HEK293 (cell line): ENCODE measurements around the gene HLA-A.

Experiments used
- CTCF ChIA-PET: fragments of 350-600 bp; formaldehyde crosslinking; extraction: SDS; loops from one replicate; lab custom pipeline; 2021; ENCODE audit warnings: antibody characterized with exemption; lab: Yijun Ruan, JAX
- POLR2A ChIA-PET: fragments of 300-600 bp; formaldehyde crosslinking; extraction: SDS; loops from one replicate; lab custom pipeline; 2020; ENCODE audit warnings: antibody characterized with exemption, inconsistent platforms; lab: Yijun Ruan, JAX
- H3K27ac ChIP-seq: fragments of 200-500 bp; sonication (Bioruptor generic); 2 replicates; pipeline ENCODE4 v1.5.1; 2014; ENCODE audit warnings: low read depth, low read length, control low read depth, inconsistent platforms; ENCODE audit errors: extremely low read depth
- H3K36me3 ChIP-seq, 2 experiments: fragments of 200-500 bp in 1 of 2; sonication (Bioruptor generic) in 1 of 2; 1 replicate in 1 of 2; 2 replicates in 1 of 2; pipeline ENCODE4 v1.5.1; 2014 to 2017; ENCODE audit warnings: inconsistent platforms in 2 of 2, low read length in 2 of 2; ENCODE audit not compliant: control insufficient read depth in 2 of 2, insufficient read depth in 1 of 2
- H3K4me1 ChIP-seq: fragments of 200-500 bp; sonication (Bioruptor generic); 2 replicates; pipeline ENCODE4 v1.5.1; 2014; ENCODE audit warnings: mild to moderate bottlenecking, low read length, inconsistent platforms; ENCODE audit not compliant: control insufficient read depth, insufficient read depth
- H3K4me3 ChIP-seq: 2 replicates; pipeline ENCODE4 v1.5.1; 2011; ENCODE audit warnings: low read depth, mild to moderate bottlenecking, control low read depth, low read length, moderate library complexity
- H3K9me3 ChIP-seq: fragments of 200-500 bp; sonication (Bioruptor generic); 2 replicates; pipeline ENCODE4 v1.5.1; 2014; ENCODE audit warnings: low read depth, low read length, inconsistent platforms; ENCODE audit not compliant: control insufficient read depth, insufficient read depth
- BCL6B ChIP-seq: fragments of 450-650 bp; formaldehyde crosslinking; IDR thresholded peaks from 2 replicates; pipeline ENCODE4 v1.5.1; 2017; ENCODE audit warnings: missing biosample characterization, missing genetic modification characterization
- GFI1B ChIP-seq: fragments of 450-650 bp; formaldehyde crosslinking; IDR thresholded peaks from 2 replicates; pipeline ENCODE4 v1.5.1; 2016; ENCODE audit warnings: missing biosample characterization, missing genetic modification characterization
- HOXA7 ChIP-seq: sonication (generic); formaldehyde crosslinking; IDR thresholded peaks from 2 replicates; pipeline ENCODE4 v1.8.1; 2022; ENCODE audit warnings: missing genetic modification reagents, borderline replicate concordance
- HOXC10 ChIP-seq: sonication (generic); formaldehyde crosslinking; IDR thresholded peaks from 2 replicates; pipeline ENCODE4 v1.8.1; 2023; ENCODE audit warnings: mild to moderate bottlenecking, missing genetic modification reagents
- HOXD13 ChIP-seq: sonication (generic); formaldehyde crosslinking; IDR thresholded peaks from 2 replicates; pipeline ENCODE4 v1.8.0; 2022; ENCODE audit warnings: missing genetic modification reagents, borderline replicate concordance
- KLF7 ChIP-seq: fragments of 450-650 bp; formaldehyde crosslinking; IDR thresholded peaks from 2 replicates; pipeline ENCODE4 v1.5.1; 2016; ENCODE audit warnings: missing biosample characterization, missing genetic modification characterization, borderline replicate concordance
- SP2 ChIP-seq: fragments of 450-650 bp; formaldehyde crosslinking; IDR thresholded peaks from 2 replicates; pipeline ENCODE4 v1.5.1; 2016; ENCODE audit warnings: missing biosample characterization, missing genetic modification characterization
- TCF7L2 ChIP-seq: IDR thresholded peaks from 2 replicates; pipeline ENCODE4 v1.6.1; 2011; ENCODE audit warnings: low read depth, mild to moderate bottlenecking, inconsistent platforms, low read length, moderate library complexity, borderline replicate concordance
- YY1 ChIP-seq: fragments of 450-650 bp; formaldehyde crosslinking; IDR thresholded peaks from 2 replicates; pipeline ENCODE4 v1.5.1; 2018; ENCODE audit warnings: missing biosample characterization, missing genetic modification characterization
- ZFP41 ChIP-seq: fragments of 450-650 bp; formaldehyde crosslinking; IDR thresholded peaks from 2 replicates; pipeline ENCODE4 v1.5.1; 2016; ENCODE audit warnings: missing biosample characterization, missing genetic modification characterization, borderline replicate concordance
- ZNF184 ChIP-seq: fragments of 450-650 bp; IDR thresholded peaks from 2 replicates; pipeline ENCODE4 v1.5.1; 2018; ENCODE audit warnings: missing biosample characterization, mild to moderate bottlenecking, missing genetic modification characterization
- ZNF248 ChIP-seq: fragments of 450-650 bp; formaldehyde crosslinking; IDR thresholded peaks from 2 replicates; pipeline ENCODE4 v1.5.1; 2017; ENCODE audit warnings: missing biosample characterization, missing genetic modification characterization
- ZNF280D ChIP-seq: fragments of 450-650 bp; formaldehyde crosslinking; IDR thresholded peaks from 2 replicates; pipeline ENCODE4 v1.5.1; 2016; ENCODE audit warnings: missing biosample characterization, missing genetic modification characterization
- ZNF404 ChIP-seq: fragments of 450-650 bp; formaldehyde crosslinking; IDR thresholded peaks from 2 replicates; pipeline ENCODE4 v1.5.1; 2017; ENCODE audit warnings: missing biosample characterization, missing genetic modification characterization
- ZNF433 ChIP-seq: fragments of 450-650 bp; formaldehyde crosslinking; IDR thresholded peaks from 2 replicates; pipeline ENCODE4 v1.5.1; 2016; ENCODE audit warnings: missing biosample characterization, missing genetic modification characterization, low read depth
- ZNF473 ChIP-seq: fragments of 450-650 bp; formaldehyde crosslinking; IDR thresholded peaks from 2 replicates; pipeline ENCODE4 v1.5.1; 2017; ENCODE audit warnings: missing biosample characterization, missing genetic modification characterization
- ZNF514 ChIP-seq: fragments of 450-650 bp; formaldehyde crosslinking; IDR thresholded peaks from 2 replicates; pipeline ENCODE4 v1.5.1; 2016; ENCODE audit warnings: missing biosample characterization, missing genetic modification characterization
- ZNF521 ChIP-seq: fragments of 450-650 bp; formaldehyde crosslinking; IDR thresholded peaks from 2 replicates; pipeline ENCODE4 v1.5.1; 2017; ENCODE audit warnings: missing biosample characterization, mild to moderate bottlenecking, missing genetic modification characterization
- ZNF596 ChIP-seq: fragments of 450-650 bp; IDR thresholded peaks from 2 replicates; pipeline ENCODE4 v1.5.0; 2018; ENCODE audit warnings: missing biosample characterization, mild to moderate bottlenecking, missing genetic modification characterization, moderate library complexity
- ZNF658 ChIP-seq: fragments of 450-650 bp; formaldehyde crosslinking; IDR thresholded peaks from 2 replicates; pipeline ENCODE4; 2016; ENCODE audit warnings: missing biosample characterization, missing genetic modification characterization
- ZNF692 ChIP-seq: fragments of 450-650 bp; formaldehyde crosslinking; IDR thresholded peaks from 2 replicates; pipeline ENCODE4 v1.5.1; 2016; ENCODE audit warnings: missing biosample characterization, missing genetic modification characterization
- ZNF76 ChIP-seq: fragments of 450-650 bp; formaldehyde crosslinking; IDR thresholded peaks from 2 replicates; pipeline ENCODE4; 2016; ENCODE audit warnings: low read depth, missing biosample characterization, missing genetic modification characterization, borderline replicate concordance
- TF ChIP-seq, protein P1 (sequence below): fragments of 450-650 bp; formaldehyde crosslinking; IDR thresholded peaks from 2 replicates; pipeline ENCODE4 v1.5.1; 2016; ENCODE audit warnings: missing biosample characterization, missing genetic modification characterization

HLA-A gene

GRCh38 chr6:29958921-29959320 lies 16.6 kb downstream of the HLA-A start:
- ChIA-PET CTCF (no interaction called here), POLR2A (no interaction called here)
- no peak for TF ChIP-seq TCF7L2
- no peak for TF ChIP-seq ZNF433
- no peak for TF ChIP-seq ZNF658 (tag by site-specific recombination)
- TF ChIP-seq, protein P1, sequence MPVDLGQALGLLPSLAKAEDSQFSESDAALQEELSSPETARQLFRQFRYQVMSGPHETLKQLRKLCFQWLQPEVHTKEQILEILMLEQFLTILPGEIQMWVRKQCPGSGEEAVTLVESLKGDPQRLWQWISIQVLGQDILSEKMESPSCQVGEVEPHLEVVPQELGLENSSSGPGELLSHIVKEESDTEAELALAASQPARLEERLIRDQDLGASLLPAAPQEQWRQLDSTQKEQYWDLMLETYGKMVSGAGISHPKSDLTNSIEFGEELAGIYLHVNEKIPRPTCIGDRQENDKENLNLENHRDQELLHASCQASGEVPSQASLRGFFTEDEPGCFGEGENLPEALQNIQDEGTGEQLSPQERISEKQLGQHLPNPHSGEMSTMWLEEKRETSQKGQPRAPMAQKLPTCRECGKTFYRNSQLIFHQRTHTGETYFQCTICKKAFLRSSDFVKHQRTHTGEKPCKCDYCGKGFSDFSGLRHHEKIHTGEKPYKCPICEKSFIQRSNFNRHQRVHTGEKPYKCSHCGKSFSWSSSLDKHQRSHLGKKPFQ = no peak
- no peak for TF ChIP-seq YY1 (tag by site-specific recombination)
- no peak for TF ChIP-seq ZNF692 (tag by site-specific recombination)
- TF ChIP-seq KLF7 (tag by site-specific recombination) = no peak
- no peak for TF ChIP-seq ZNF404 (tag by site-specific recombination)
- TF ChIP-seq ZNF514 = no peak
- TF ChIP-seq ZNF280D (tag by site-specific recombination) = no peak
- H3K4me1 ChIP-seq = no peaks in the 10 kb centered on the region
- H3K9me3 ChIP-seq = no peaks in the 10 kb centered on the region
- no peak overlapping the region for H3K4me3 ChIP-seq
- H3K36me3 ChIP-seq = no peaks in the 10 kb centered on the region
- no peak overlapping the region for H3K27ac ChIP-seq

- no peak overlapping the region for H3K27ac ChIP-seq
- H3K4me3 ChIP-seq = no peak overlapping the region
- no peaks in the 10 kb centered on the region for H3K36me3 ChIP-seq
- TF ChIP-seq ZNF596 (tag by site-specific recombination) (no peak), HOXA7 (CRISPR knock-in tag) (no peak), HOXC10 (CRISPR knock-in tag) (no peak), ZFP41 (tag by site-specific recombination) (no peak), BCL6B (no peak), GFI1B (tag by site-specific recombination) (no peak), HOXD13 (CRISPR knock-in tag) (no peak), ZNF521 (tag by site-specific recombination) (no peak), ZNF473 (tag by site-specific recombination) (no peak), SP2 (tag by site-specific recombination) (no peak), ZNF184 (tag by site-specific recombination) (no peak), ZNF76 (tag by site-specific recombination) (no peak), ZNF248 (tag by site-specific recombination) (no peak)
- no peaks in the 10 kb centered on the region for H3K9me3 ChIP-seq
- H3K4me1 ChIP-seq = 0 out of 2 replicates have a peak, but pooled peaks cover 2% of the 10 kb centered on the region
- ChIA-PET CTCF (interaction anchor here (0.6 kb wide), 1 partner anchor 394 kb away, joined by 3 read pairs; no protein-coding TSS in a partner anchor), POLR2A (interaction anchor here (1.2 kb wide), 1 partner anchor 18 kb away, joined by 3 read pairs; no protein-coding TSS in a partner anchor)
These were observed 17.1 kb downstream of the HLA-A start for GRCh38 chr6:29959467-29959866.
